ENCODE data around the gene ADTRP.

DNA sequence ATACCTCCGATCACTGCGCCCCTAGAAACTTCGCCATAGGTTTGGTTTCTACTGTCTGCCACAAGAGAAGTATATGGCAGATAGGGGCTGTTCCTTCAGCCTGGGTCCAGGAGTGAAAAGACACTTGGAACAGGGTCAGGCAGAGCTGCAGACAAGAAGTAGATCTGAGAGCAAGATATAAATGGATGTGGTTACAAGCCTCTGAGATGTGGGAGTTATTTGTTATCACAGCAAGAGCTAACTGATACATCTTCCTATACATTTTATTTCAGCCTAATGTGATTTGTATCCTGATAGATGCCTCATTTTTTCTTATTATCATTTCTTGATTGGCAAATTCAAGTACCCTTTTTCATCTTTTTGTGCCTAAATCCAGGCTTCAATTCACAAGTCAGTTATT lies 40.9 kb upstream of the ADTRP start:
- TF ChIP-seq EZH2phosphoT487 (IDR thresholded peaks at IDR 0.05; ENCODE audit: insufficient read depth, low read depth) (no peak), EZH2 (IDR thresholded peaks at IDR 0.05; ENCODE audit: insufficient read depth, poor library complexity, severe bottlenecking) (no peak)
